Left hindlimb (tissue), 1 donor: Measurements from ENCODE around the gene MUSTN1.

Source experiments
- DNase-seq: peaks from one replicate; pipeline ENCODE4 v3.0.0-alpha.2; 2018

Gene MUSTN1

GRCh38 chr3:52851348-52851747, 16.5 kb upstream of the MUSTN1 start:
- no peak for DNase-seq

GRCh38 chr3:52849656-52850055, 14.8 kb upstream of the MUSTN1 start:
- no peak for DNase-seq

- no peak for DNase-seq
Observed at GRCh38 chr3:52848617-52849016, 13.8 kb upstream of the MUSTN1 start.

- no peak for DNase-seq
Observed at GRCh38 chr3:52847726-52848125, 12.9 kb upstream of the MUSTN1 start.

GRCh38 chr3:52847241-52847640, 12.4 kb upstream of the MUSTN1 start:
- no peak for DNase-seq

GRCh38 chr3:52846432-52846965, 11.7 kb upstream of the MUSTN1 start:
- DNase-seq, result no peak

GRCh38 chr3:52845691-52846431, 11.0 kb upstream of the MUSTN1 start:
- no peak for DNase-seq

- DNase-seq, result no peak
Observed at GRCh38 chr3:52845157-52845556, 10.3 kb upstream of the MUSTN1 start.

- DNase-seq, result no peak
Observed at GRCh38 chr3:52844290-52844975, 9.6 kb upstream of the MUSTN1 start.

GRCh38 chr3:52843881-52844280, 9.1 kb upstream of the MUSTN1 start:
- no peak for DNase-seq

GRCh38 chr3:52843108-52843865, 8.5 kb upstream of the MUSTN1 start:
- DNase-seq, result no peak

GRCh38 chr3:52842424-52842823, 7.6 kb upstream of the MUSTN1 start:
- DNase-seq, result no peak

- DNase-seq, result no peak
Observed at GRCh38 chr3:52841981-52842340, 7.1 kb upstream of the MUSTN1 start.

GRCh38 chr3:52841211-52841980, 6.6 kb upstream of the MUSTN1 start:
- DNase-seq, result no peak

- no peak for DNase-seq
Observed at GRCh38 chr3:52839892-52840545, 5.2 kb upstream of the MUSTN1 start.

GRCh38 chr3:52839268-52839575, 4.4 kb upstream of the MUSTN1 start:
- DNase-seq, result no peak

- no peak for DNase-seq
Observed at GRCh38 chr3:52838561-52839267, 3.9 kb upstream of the MUSTN1 start.

GRCh38 chr3:52836986-52837385, 2.2 kb upstream of the MUSTN1 start:
- no peak for DNase-seq

GRCh38 chr3:52836471-52836845, 1.6 kb upstream of the MUSTN1 start:
- DNase-seq, result no peak

- DNase-seq, result no peak
Observed at GRCh38 chr3:52835766-52836470, 1.1 kb upstream of the MUSTN1 start.

GRCh38 chr3:52833202-52833601, 1.6 kb downstream of the MUSTN1 start:
- DNase-seq, result no peak
